Loucy (cell line): Measurements from ENCODE around the gene IL10RA.

Experiments used
- H2AFZ ChIP-seq: fragments of 200-600 bp; sonication (generic); 2 replicates; pipeline ENCODE4 v1.6.0; 2016; ENCODE audit warnings: antibody characterized with exemption, mild to moderate bottlenecking, low read length, moderate library complexity
- H3F3A ChIP-seq: fragments of 200-600 bp; 2 replicates; pipeline ENCODE4 v1.6.0; 2016; ENCODE audit warnings: antibody characterized with exemption, low read depth, mild to moderate bottlenecking
- H3K27me3 ChIP-seq: fragments of 200-600 bp; sonication (generic); 2 replicates; pipeline ENCODE4 v1.6.1; 2014; ENCODE audit warnings: low read length, mild to moderate bottlenecking; ENCODE audit not compliant: insufficient read depth, poor library complexity, severe bottlenecking
- H3K36me3 ChIP-seq: fragments of 200-600 bp; sonication (generic); 2 replicates; pipeline ENCODE4 v1.6.1; 2016; ENCODE audit warnings: low read length; ENCODE audit not compliant: insufficient read depth
- H3K4me1 ChIP-seq: fragments of 200-600 bp; sonication (generic); 2 replicates; pipeline ENCODE4 v1.5.1; 2014; ENCODE audit warnings: low read length, mild to moderate bottlenecking; ENCODE audit not compliant: insufficient read depth, poor library complexity, severe bottlenecking
- H3K4me2 ChIP-seq: fragments of 200-600 bp; sonication (generic); 2 replicates; pipeline ENCODE4 v1.6.0; 2014; ENCODE audit warnings: antibody characterized with exemption, low read length, low read depth, mild to moderate bottlenecking; ENCODE audit not compliant: poor library complexity, severe bottlenecking
- H3K4me3 ChIP-seq: fragments of 200-600 bp; sonication (generic); 2 replicates; pipeline ENCODE4 v1.5.1; 2014; ENCODE audit warnings: low read length, mild to moderate bottlenecking, mixed read lengths; ENCODE audit not compliant: poor library complexity, severe bottlenecking
- H3K79me2 ChIP-seq: fragments of 200-600 bp; sonication (generic); 2 replicates; pipeline ENCODE4 v1.6.1; 2014; ENCODE audit warnings: low read length; ENCODE audit not compliant: insufficient read depth
- H3K9ac ChIP-seq: fragments of 200-600 bp; sonication (generic); 2 replicates; pipeline ENCODE4 v1.6.0; 2014; ENCODE audit warnings: mild to moderate bottlenecking, low read depth, low read length, moderate library complexity; ENCODE audit not compliant: poor library complexity, severe bottlenecking
- H3K9me2 ChIP-seq: fragments of 200-600 bp; sonication (generic); replicated peaks from 2 replicates; pipeline ENCODE4 v1.6.1; 2016; ENCODE audit warnings: low read depth, low read length, mixed read lengths
- H3K9me3 ChIP-seq: fragments of 200-600 bp; sonication (generic); 2 replicates; pipeline ENCODE4 v1.6.1; 2014; ENCODE audit warnings: mild to moderate bottlenecking, antibody characterized with exemption, low read length, low read depth; ENCODE audit not compliant: insufficient read depth
- H4K20me1 ChIP-seq: fragments of 200-600 bp; sonication (generic); 2 replicates; pipeline ENCODE4 v1.6.0; 2014; ENCODE audit warnings: antibody characterized with exemption, low read length, mild to moderate bottlenecking; ENCODE audit not compliant: insufficient read depth, poor library complexity, severe bottlenecking
- EZH2phosphoT487 ChIP-seq: fragments of 200-600 bp; IDR thresholded peaks from 2 replicates; pipeline ENCODE4 v1.6.1; 2018; ENCODE audit warnings: antibody characterized with exemption, mild to moderate bottlenecking, moderate library complexity, borderline replicate concordance
- TF ChIP-seq, protein P1 (sequence below): fragments of 200-600 bp; sonication (generic); conservative IDR thresholded peaks from 2 replicates; pipeline ENCODE4 v1.5.1; 2014; ENCODE audit warnings: mild to moderate bottlenecking, antibody characterized with exemption, low read length

Gene IL10RA

DNA sequence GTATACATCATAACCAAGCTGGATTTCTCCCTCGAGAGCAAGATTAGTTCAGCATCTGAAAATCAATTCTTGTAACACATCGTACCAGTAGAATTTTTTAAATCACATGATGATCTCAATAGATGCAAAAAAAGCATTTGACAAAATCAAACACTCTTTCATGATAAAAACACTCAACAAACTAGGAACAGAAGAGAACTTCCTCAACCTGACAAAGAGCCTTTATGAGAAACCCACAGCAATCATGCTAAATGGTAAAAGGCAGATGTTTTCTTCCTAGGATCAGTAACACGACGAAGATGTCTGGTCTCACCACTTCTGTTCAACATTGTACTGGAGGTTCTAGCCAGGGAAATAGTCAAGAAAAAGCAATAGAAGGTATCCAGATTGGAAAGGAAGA is 56.6 kb downstream of the IL10RA start:
- H3K9me2 ChIP-seq: no peaks in the 10 kb centered on the region
- H3K4me3 ChIP-seq: no peak overlapping the region
- H3K9ac ChIP-seq: no peak overlapping the region
- H3K27me3 ChIP-seq: no peaks in the 10 kb centered on the region
- H3K4me1 ChIP-seq: peaks cover 28% of the 10 kb centered on the region
- 0 out of 2 replicates have a peak overlapping the region, but pooled peaks have one; percentile 47 for H2AFZ ChIP-seq
- H3K9me3 ChIP-seq: no peaks in the 10 kb centered on the region
- H4K20me1 ChIP-seq: no peaks in the 10 kb centered on the region
- no peaks in the 10 kb centered on the region for H3K36me3 ChIP-seq
- H3F3A ChIP-seq: no peaks in the 10 kb centered on the region
- no peak overlapping the region for H3K4me2 ChIP-seq
- H3K79me2 ChIP-seq: no peaks in the 10 kb centered on the region
- TF ChIP-seq, protein P1, sequence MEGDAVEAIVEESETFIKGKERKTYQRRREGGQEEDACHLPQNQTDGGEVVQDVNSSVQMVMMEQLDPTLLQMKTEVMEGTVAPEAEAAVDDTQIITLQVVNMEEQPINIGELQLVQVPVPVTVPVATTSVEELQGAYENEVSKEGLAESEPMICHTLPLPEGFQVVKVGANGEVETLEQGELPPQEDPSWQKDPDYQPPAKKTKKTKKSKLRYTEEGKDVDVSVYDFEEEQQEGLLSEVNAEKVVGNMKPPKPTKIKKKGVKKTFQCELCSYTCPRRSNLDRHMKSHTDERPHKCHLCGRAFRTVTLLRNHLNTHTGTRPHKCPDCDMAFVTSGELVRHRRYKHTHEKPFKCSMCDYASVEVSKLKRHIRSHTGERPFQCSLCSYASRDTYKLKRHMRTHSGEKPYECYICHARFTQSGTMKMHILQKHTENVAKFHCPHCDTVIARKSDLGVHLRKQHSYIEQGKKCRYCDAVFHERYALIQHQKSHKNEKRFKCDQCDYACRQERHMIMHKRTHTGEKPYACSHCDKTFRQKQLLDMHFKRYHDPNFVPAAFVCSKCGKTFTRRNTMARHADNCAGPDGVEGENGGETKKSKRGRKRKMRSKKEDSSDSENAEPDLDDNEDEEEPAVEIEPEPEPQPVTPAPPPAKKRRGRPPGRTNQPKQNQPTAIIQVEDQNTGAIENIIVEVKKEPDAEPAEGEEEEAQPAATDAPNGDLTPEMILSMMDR: no peak
- no peak for TF ChIP-seq EZH2phosphoT487

DNA sequence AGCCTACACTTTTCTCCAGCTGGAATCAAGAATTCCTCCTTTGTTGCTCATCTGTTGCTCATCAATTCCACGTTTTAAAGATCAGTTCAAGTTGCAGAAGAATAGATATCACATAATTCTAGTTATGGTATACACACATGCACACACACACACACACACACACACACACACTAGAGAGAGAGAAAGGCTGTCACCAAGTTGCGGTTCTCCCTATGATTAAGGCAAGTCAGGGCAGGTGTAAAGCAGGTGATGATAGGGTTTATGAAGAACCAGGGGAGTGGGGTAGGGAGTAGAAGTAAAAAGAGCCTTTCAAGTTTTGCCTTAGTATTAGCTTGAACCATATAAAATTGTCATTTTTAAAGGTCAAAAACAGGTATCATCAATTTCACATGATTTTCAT is 59.0 kb downstream of the IL10RA start:
- Histone ChIP-seq H3K9me2 (no peaks in the 10 kb centered on the region), H3K27me3 (no peaks in the 10 kb centered on the region), H3K79me2 (no peaks in the 10 kb centered on the region), H3K36me3 (no peaks in the 10 kb centered on the region), H2AFZ (no peak overlapping the region), H3F3A (no peaks in the 10 kb centered on the region), H3K4me3 (no peak overlapping the region), H3K4me2 (no peak overlapping the region), H4K20me1 (no peaks in the 10 kb centered on the region), H3K9me3 (no peaks in the 10 kb centered on the region), H3K4me1 (peaks cover 28% of the 10 kb centered on the region), H3K9ac (no peak overlapping the region)
- TF ChIP-seq EZH2phosphoT487: no peak
- TF ChIP-seq, protein P1: no peak

DNA sequence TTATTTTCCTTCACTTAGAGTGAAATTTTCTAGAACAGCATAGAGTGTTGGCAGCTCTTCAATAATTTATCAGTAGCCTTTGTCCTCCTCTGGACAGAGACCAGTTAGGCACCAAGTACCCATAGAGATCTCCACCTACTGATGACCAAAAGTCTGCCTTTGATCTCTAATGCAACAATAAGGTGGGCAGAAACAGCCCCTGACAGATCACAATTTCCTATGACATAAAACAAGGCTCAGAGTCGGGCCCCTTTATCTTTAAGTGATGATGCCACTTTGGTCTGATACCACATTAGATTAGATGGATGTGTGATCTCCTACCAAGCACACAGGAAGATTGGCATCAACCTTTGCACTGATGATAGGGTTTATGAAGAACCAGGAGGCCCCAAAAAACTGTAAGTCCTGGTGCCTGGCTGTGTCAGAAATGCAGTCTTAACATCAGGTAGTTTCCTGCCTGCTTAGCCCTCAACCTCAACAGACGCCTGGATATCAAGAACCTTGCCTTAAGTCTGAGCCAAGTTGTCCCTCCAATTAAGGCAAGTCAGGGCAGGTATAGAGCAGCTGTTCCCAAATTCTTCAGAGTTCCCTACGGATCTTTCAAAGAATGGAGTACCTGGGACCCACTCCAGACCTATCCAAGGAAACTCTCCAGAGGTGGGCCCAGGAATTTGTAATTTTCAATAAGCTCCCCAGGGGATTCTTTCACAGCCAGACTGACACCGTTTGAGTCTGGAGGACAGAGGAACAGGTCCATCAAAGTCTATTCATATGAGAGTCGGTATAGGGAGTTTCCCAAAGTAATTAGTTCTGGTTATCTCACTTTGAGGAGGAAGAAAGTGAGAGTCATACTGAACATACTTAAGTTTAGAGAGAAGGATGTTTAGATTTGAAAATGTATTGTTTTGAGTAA is 60.1 kb downstream of the IL10RA start:
- Histone ChIP-seq H3K36me3 (no peaks in the 10 kb centered on the region), H3K4me2 (peak overlapping the region; percentile 20), H2AFZ (peak overlapping the region; percentile 23; the same call in 1 of the 2 replicates), H3K9ac (peak overlapping the region; percentile 56), H3K9me3 (no peaks in the 10 kb centered on the region), H3F3A (no peaks in the 10 kb centered on the region), H4K20me1 (no peaks in the 10 kb centered on the region), H3K4me3 (peak overlapping the region; percentile 8), H3K9me2 (no peaks in the 10 kb centered on the region), H3K79me2 (no peaks in the 10 kb centered on the region), H3K27me3 (no peaks in the 10 kb centered on the region), H3K4me1 (peaks cover 33% of the 10 kb centered on the region)
- TF ChIP-seq, protein P1: no peak
- TF ChIP-seq EZH2phosphoT487: no peak
